HG03025 (cell line): Measurements from ENCODE around the gene CCDC197.

Experiments used
- ATAC-seq: cut with Tn5 transposase; IDR thresholded peaks from one replicate; pipeline ENCODE4 v1.9.1; 2021; ENCODE audit warnings: mild to moderate bottlenecking, moderate library complexity; ENCODE audit not compliant: unreplicated experiment, low FRiP score

Gene CCDC197

DNA sequence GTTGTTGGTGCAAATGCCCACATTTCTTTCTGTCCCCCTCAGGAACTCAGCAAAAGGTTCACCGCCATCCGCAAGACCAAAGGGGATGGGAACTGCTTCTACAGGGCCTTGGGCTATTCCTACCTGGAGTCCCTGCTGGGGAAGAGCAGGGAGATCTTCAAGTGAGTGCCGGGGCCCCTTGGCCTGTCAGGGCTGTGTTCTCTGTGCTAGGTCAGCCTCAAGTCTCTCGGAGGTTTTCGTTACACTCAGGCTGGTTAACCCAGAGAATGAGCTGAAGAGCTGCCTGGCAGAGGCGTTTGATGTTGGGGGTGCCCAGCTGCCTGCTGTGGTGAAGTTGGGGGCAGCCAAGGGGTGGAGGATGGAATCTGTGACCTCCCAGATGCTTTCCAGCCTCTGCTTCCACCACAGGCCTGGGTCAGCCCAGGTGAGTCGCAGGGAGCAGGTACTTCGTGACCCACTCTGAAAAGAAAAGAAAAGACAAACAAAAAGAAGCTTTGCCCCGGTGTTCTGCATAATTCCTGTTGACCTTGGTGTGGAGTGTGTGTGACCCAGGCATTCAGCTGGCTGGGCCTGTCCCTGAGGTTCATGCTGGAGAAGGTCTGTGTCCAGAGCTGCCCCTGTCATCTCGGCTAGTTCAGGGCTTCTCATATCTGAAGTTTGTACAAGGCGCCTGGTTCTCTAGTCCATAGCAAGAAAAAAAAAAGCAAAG, 42.0 kb downstream of the CCDC197 start:
- ATAC-seq, result no peak

DNA sequence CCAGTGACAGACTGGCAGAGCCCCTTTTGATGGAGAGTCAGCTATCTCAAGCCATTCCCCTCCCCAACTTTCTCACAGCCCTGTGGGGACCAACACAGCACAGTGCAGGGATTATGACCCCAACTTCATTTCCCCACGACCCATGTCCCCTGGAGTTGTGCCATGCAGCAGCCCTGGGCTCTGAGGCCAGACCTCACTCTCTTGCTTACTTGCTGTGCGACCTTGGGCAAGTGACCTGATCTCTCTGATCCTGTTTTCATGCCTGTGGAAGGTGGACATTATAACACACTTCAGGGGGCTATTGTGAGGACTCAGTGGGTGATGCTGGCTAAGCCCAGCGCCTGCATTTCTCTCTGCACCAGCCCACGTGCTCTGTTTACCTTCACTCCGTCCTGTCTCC, 43.1 kb downstream of the CCDC197 start:
- ATAC-seq, result no peak

DNA sequence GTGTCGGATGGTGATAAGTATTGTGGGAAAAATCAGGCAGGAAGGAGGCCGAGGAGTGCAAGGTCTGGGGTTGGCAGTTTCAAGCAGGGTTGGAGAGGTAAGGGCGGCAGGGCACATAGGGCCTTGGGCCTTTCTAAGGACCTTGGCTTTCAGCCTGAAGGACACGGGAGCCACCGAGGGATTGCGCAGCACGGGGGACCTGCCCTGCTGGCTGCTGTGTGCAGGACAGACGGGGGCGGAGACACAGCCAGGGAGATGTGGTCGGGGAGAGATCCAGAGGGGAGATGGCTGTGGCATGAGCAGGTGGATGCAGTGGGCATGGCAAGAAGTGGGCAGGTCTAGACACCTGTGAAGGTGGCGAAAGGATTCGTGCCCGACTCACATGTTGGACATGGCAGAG, 43.7 kb downstream of the CCDC197 start:
- ATAC-seq, result no peak

DNA sequence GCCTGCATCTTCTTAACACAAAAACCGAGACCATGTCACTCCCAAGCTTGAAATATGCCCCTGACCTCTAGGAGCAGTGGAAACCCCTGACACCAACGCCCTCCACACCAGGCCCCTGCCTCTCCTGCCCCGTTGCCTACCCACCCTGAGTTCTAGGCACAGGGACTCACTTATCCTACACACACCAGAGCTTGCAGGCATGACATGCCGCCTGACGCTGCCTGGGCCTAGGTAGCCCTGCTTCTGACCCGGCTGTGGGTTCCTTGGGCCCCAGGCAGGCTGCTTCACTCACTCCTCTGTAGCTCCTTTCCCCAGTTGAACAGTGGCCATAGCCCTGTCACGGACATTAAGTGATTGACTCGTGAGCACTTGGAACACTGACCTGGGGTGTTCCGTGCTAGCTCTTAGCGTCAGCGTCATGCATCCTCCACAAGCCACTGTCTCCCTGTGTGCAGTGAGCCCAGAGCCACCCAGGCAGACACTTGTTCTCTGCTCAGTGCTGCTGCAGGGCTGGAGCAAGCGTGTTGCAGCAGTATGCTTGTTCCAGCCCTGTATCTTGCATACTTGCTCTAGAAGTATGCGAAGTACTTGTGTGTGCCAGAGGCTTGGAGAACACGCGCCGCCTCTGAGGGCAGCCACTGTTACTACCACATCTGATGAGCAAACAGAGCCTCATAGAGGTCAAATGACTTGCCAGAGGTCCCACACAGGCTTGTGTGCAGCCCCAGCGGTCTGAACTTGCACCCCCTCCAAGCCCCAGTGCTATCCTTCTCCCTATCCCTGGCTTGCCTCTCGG, 44.6 kb downstream of the CCDC197 start:
- ATAC-seq, result no peak

DNA sequence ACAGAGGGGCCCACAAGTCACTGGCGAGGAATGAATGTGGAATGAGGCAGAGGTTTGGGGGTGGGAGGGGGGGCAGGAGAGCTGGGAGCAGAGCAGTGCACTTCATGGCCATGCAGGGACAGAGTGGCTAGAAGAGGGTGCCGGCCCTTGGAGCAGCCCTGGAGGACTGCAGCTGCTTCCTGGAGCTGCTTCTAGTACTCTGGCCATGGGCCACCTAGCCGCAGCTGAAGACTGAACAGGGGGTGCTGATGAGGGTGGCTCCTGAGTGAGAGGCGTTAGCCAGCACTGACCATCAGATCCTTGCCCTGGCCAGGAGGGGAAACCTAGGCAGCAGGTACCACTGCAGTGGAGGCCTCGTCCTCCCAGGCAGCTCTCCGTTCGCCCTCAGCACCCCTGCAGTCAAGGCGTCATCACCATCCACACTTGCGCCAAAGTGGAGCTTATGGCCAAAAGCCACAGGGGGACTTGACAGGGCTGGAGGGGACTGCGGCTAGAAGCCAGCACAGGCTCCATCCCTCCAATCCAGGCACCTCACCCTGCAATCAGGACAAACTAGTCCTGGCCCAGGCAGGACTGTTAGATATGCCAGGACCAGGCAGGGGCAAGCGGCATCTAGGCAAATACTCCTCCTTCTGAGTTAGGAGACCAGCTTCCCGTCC, 45.5 kb downstream of the CCDC197 start:
- ATAC-seq, result no peak

DNA sequence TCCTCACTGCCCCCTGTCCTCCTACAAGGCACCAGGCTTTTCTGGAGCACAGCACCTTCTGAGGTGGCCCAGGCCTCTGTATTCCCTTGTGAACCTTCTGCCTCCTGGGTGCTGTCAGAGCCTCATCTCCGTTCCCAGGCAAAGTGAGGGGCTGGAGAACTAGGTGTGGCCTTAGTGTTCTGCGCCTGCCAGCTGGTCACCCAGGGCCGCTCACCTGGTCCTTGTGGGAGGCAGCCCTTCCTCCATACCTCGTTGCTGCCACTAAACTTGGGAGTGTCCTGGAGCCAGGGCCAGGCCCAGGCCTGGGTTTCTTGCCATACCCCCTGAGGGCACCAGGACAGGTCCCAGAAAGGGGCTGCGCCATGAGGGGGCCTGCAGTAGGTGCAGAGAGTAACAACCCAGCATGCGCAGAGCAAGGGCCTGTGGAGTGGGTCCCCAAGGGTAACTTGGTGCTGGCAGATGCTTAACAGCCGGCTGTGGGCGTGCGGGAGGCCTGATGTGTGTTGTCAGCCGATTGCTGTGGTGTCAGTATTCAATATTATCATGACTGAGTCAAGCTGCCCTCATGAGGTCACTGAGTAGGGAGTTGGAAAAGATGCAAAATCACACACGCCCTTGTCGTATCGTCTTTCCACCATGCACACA, 46.1 kb downstream of the CCDC197 start:
- ATAC-seq, result no peak

DNA sequence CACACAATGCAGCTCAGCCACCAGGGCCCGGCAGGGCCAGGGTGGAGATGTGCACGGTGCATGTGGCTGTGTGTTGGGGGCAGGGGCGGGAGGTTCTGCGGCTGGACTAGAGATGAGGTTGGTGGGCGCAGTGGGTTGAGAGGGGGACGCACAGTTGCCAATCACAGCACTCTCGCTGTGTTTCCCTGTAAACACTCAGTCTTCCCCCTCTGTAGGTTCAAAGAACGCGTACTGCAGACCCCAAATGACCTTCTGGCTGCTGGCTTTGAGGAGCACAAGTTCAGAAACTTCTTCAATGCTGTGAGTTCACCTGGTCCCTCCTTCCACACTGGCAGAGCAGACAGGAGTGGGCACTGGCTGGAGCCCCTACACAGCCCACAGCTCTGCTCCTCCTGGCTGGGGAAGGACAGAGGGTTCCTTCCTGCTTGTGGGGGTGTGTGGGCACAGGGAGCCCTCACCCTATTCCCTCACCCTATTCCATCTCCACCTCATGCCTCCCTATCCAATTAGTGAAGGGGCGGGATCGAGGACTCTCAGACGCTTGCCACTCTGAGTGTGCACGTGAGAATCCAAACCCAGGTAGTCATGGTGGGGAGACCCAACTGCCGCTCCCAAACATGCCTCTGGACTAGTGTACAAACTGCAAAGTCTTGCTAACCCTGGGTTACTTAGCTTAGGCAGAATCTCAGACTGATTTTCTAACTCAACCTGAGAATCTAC, 46.8 kb downstream of the CCDC197 start:
- ATAC-seq, result no peak

DNA sequence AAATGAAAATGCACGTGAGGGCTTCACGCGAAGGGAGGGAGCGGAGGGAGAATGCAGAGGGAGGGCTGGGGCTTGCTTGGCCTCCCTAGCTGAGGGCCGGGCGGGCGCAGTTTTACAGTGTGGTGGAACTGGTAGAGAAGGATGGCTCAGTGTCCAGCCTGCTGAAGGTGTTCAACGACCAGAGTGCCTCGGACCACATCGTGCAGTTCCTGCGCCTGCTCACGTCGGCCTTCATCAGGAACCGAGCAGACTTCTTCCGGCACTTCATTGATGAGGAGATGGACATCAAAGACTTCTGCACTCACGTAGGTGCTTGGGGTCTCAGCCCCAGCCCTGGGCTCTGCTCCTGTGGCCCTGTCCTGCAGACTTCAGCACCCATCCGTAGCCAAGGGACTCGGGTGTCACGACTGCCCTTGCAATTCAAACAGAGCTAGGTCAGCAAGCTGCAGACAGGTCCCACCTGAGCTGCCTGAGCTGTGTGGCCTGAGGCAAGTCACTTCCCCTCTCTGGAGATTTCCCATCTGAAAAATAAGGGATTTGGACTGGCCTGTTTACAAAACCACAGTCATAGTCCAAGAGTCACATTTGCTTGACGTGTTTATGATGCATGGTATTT, 47.5 kb downstream of the CCDC197 start:
- ATAC-seq, result no peak

DNA sequence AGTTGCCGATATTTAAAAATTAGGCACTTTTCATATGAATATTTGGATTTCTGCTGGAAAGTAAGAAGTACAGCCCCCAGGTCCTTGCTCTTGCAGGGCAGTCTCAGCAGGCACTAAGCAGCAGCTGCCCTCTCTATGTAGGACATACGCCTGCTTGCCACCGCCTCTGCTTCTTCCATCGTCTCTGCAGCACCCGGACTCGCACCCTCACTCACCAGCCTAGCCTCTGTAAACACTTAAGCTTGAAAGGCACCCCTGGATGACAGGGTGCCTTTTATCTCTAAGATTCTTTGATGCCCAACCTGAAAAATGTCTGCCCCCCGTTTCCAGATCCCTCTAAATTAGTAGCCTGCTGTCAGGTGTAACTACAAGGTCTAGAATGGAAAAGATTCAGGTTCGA, 48.0 kb downstream of the CCDC197 start:
- no peak for ATAC-seq

DNA sequence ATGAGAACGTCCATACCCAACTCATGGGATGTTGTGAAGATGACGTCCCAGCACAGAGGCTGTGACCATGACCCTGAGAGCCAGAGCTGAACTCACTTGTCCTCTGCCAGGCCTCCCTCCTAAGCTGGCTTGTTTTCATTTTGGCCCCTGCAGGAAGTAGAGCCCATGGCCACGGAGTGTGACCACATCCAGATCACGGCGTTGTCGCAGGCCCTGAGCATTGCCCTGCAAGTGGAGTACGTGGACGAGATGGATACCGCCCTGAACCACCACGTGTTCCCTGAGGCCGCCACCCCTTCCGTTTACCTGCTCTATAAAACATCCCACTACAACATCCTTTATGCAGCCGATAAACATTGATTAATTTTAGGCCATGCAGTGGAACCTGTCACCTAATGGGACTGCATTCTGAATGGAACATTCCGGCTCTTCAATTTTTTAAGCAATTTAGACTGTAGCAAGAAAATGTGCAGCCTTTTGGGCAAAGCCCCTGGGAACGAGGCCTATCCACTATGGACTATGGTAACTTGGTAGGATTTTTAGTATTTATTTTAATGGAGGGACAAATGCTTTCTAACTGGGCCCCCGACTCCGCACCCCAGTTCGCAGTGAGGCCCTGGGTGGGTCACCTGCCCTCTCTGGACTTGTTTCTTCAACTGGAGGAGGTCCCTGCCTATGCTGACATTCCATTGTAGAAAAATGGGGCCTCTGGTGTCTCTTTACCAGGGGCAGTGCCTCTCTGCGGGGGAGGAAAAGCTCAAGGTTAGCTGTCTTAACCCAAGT, 48.7 kb downstream of the CCDC197 start:
- no peak for ATAC-seq

DNA sequence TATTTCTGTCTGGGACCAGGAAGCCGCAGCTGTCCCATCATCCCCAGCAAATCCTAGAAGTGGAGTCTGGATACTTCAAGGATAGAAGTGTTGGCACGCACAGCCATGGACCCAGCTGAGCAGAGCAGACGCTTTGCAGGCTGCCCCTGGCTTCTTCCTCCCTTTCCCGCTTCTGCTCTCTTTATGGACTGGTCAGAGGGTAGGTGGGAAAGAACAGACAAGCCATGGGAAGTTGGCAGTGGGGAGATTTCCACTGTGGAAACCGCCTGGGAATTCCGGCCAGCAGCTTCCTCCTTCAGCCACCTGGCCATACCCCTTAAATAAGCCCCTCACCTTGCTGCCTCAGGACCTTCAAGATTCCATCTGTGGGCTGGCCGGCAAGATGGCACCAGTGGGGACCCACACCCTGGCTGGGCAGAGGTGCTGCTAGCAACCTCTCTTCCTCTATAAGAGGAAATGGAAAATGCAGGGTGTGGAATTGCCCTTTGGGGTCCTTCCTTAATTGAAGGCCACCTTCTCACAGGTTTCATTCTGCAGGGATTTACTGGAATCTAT, 49.7 kb downstream of the CCDC197 start:
- no peak for ATAC-seq

DNA sequence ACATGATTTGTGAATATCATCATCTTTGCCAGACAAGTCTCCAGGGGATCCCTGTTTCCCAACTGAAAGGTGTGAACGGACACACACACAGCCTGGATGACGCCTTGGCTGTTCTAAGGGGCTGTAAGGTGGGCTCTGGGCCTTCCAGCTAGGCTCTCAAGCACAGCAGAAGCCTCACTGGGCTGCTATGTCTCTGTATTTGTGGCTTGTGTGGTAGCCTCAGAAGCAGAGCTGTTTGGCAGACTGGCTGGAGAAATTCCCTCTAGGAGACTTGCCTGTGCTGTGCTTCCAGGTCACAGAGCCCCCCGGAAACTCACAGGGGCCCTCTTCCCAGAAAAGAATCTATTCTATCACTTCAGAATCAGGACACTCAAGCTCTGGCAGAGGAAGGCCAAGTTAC, 50.5 kb downstream of the CCDC197 start:
- no peak for ATAC-seq

DNA sequence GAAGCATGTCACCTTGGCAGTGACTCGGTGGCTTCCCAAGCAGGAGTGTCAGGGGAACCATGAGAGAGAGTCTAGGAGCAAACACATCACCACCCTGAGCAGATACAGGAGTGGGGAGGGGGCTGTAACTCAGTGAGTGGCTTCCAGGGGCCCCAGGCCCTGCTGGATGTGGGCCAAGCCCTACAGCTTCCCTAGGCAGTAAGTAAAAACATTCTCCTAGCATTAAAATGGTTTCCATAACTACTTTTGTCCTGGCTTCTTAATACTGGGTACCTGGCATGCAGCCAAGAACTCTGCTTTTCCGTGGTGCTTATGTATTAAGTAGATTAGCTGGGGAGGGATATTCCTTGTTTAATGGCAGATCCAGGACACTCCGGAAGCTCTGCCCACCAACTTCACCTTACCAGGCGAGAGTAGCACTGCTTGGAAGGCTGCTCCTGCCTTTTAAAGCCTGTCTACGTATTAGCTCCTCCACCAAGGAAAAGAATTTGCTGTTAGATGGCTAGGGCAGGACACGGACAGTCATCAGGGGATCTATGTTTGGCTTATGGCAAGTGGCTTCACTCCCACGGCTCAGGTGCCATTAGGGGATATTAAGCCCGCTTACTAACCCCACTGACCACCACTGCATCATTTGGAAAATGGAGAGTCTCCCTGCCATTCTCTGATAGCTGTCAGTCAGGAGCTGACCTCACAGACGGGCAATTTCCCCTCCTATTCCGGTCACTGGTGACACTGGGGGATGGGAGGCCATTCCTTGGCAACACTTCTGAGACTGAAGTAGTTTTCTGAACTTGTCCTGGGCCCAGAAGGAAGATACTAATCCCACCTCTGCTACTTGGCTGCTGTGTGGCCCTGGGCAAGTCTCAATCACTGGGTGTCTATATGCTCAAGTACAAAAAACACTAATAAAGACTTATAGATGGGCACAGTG, 51.9 kb downstream of the CCDC197 start:
- no peak for ATAC-seq

DNA sequence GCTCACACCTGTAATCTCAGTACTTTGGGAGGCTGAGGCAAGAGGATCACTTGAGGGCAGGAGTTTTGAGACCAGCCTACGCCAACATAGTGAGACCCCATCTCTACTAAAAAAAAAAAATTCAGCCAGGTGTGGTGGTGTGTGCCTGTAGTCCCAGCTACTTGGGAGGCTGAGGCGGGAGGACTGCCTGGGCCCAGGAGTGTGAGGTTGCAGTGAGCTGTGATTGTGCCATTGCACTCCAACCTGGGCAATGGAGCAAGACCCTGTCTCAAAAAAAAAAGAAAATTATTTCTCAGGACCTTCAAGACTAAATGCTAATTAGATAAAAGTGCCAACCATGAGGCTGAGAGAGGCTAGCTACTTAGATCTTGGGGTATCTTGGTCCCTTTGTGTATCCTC, 52.5 kb downstream of the CCDC197 start:
- no peak for ATAC-seq

DNA sequence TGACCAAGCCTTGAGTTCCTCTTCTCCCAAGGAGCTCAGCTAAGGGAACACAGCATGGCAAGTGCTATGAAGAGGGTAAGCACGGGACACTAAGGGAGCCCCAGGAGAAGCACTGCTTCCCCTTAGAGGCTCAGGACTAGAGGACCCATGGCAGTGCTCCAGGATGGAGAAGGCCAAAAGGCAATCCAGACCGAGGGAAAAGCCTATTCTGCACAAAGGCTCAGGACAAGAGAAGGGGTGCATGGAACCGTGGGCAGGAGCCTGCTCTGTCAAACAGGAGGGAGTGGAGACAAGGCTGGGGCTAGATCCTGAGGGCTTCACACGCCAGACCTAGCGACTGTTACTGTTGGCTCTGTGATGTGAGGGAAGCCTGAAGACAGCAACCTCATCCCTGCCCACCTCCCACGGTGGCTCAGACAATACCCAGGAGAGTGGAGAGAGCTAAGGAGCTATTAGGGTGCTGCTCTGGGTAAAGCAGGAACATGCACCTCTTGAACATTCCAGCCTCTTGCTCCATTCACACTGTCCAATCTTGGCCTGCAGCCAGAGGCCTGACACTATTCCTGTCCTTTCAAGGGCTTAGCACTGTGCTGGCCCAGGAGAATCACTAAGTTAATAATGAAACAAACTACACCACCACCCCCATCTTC, 53.3 kb downstream of the CCDC197 start:
- no peak for ATAC-seq

DNA sequence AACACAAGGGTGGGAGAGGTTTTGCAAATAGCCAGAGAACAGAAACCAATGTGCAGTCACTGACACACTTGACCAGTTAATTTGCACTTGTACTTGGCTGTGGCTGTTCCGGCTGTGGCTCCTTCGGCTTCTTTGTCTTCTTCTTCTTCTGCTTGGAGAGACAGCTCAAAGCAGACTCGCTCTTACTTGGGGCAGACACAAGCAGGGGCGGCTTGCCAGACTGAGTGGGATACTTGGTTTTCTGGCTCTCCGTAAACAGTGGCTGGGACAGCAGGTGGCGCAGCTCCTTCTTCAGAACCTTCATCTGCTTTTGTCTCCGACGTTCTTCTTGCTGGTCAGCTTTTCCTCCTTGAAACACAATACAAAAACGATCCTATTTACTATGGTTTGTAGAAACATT, 54.0 kb downstream of the CCDC197 start:
- ATAC-seq, result no peak

DNA sequence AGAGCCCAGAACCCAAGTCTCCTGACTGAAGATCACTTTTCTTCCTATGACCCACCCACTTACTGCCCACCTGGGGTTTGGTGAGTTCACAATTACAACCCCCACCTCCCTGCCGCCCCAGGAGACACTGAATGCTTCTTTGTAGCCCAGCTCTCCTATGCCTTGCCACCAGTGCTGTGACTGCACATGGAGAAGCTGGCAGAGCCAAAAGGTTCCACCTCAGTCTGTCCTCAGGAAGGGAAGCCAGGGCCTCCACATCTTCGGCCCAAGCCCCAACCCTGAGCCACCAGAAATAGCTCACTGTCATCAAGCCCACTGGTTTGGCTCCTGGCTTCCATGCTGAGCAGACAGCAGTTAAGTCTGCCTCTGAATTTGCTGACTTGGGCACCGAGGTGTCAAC, 54.7 kb downstream of the CCDC197 start:
- ATAC-seq, result no peak
